Natural killer cell (primary cell): ENCODE measurements around the gene MAPKAPK2. TPM values are rescaled to one million over a fixed set of nuclear protein-coding genes. Genes with fewer than 3 reads are reported as not detected.

Source experiments
- ATAC-seq, 3 donors: fragments of 150-1000 bp in 2 of 3; fragments of 200-7000 bp in 1 of 3; cut with Tn5 transposase; 1 replicate in 1 of 3; 2 replicates in 2 of 3; pipeline ENCODE4 v1.10.0; 2021; ENCODE audit warnings: mild to moderate bottlenecking in 2 of 3, moderate library complexity in 2 of 3
- DNase-seq, 2 donors: peaks; one replicate each; pipeline versions ENCODE4 v3.0.0 to v3.0.0-alpha.2; 2013 to 2021; ENCODE audit warnings: mixed read lengths in 1 of 2
- H3K27ac ChIP-seq: one replicate; pipeline ENCODE4 v1.5.1; 2013; ENCODE audit warnings: mild to moderate bottlenecking, low read length
- H3K27me3 ChIP-seq: one replicate; pipeline ENCODE4 v1.6.1; 2013; ENCODE audit warnings: low read length; ENCODE audit not compliant: control insufficient read depth, insufficient read depth
- H3K36me3 ChIP-seq: one replicate; pipeline ENCODE4 v1.6.1; 2013; ENCODE audit warnings: low read length; ENCODE audit not compliant: control insufficient read depth, insufficient read depth
- H3K4me1 ChIP-seq: one replicate; pipeline ENCODE4 v1.6.1; 2013; ENCODE audit warnings: low read length; ENCODE audit not compliant: control insufficient read depth, insufficient read depth
- H3K4me3 ChIP-seq: one replicate; pipeline ENCODE4 v1.5.1; 2013; ENCODE audit warnings: low read length
- H3K9me3 ChIP-seq: one replicate; pipeline ENCODE4 v1.6.1; 2013; ENCODE audit warnings: low read length; ENCODE audit not compliant: control insufficient read depth, insufficient read depth
- H3K27ac Mint-ChIP-seq, 2 donors: one replicate each; pipeline ENCODE4 v1.8.0; 2022; ENCODE audit warnings: mild to moderate bottlenecking in 2 of 2, mixed read lengths in 2 of 2, moderate library complexity in 1 of 2
- H3K27me3 Mint-ChIP-seq, 2 donors: one replicate each; pipeline ENCODE4 v1.8.0; 2022; ENCODE audit warnings: low read depth in 2 of 2, mixed read lengths in 2 of 2
- H3K36me3 Mint-ChIP-seq: one replicate; pipeline ENCODE4 v1.8.0; 2022; ENCODE audit warnings: mixed read lengths
- H3K4me1 Mint-ChIP-seq, 2 donors: one replicate each; pipeline ENCODE4 v1.8.0; 2022; ENCODE audit warnings: mixed read lengths in 2 of 2
- H3K4me3 Mint-ChIP-seq: one replicate; pipeline ENCODE4 v1.8.0; 2022; ENCODE audit warnings: mild to moderate bottlenecking, moderate library complexity, mixed read lengths
- H3K9me3 Mint-ChIP-seq, 2 donors: one replicate each; pipeline ENCODE4 v1.8.0; 2022; ENCODE audit warnings: mixed read lengths in 2 of 2
- CTCF ChIP-seq: fragments of 200-600 bp; IDR thresholded peaks from one replicate; pipeline ENCODE4 v1.8.0; 2022; ENCODE audit warnings: antibody characterized with exemption
- WGBS: methylation state at CpG from one replicate; pipeline ENCODE4 v1.1.7; 2013; ENCODE audit warnings: missing lambda C conversion rate; ENCODE audit not compliant: insufficient coverage; 5-methylcytosine and 5-hydroxymethylcytosine counted together
- intact Hi-C: fragments of 100-400 bp; cut with micrococcal nuclease; formaldehyde crosslinking; loops from one replicate; pipeline ENCODE4 v1.14.2; 2022
- total RNA-seq, 4 donors: library from RNA; stranded (reverse); fragments of 120-200 nt in 1 of 4; gene quantifications; one replicate each; pipeline versions ENCODE4 v1.2.3 to v1.2.4, GENCODE V29; 2013 to 2022

MAPKAPK2 gene
- total RNA-seq, 3 donors from 2014 or later (not counting 1 experiment from before 2014, with no cell fraction given) = 137 to 197 (median 178) TPM

GRCh38 chr1:206680279-206680678, 4.4 kb upstream of the MAPKAPK2 start:
- Mint-ChIP-seq H3K9me3 (no peaks in the 10 kb centered on the region), H3K4me1 (peaks cover 0 to 13% of the 10 kb centered on the region in 2 donors), H3K27me3 (no peaks in the 10 kb centered on the region), H3K36me3 (no peaks in the 10 kb centered on the region), H3K27ac (no peak overlapping the region), H3K4me3 (no peak overlapping the region)
- DNase-seq (no peak), ATAC-seq (no peak)
- Histone ChIP-seq H3K27me3 (no peaks in the 10 kb centered on the region), H3K4me1 (peaks cover 24% of the 10 kb centered on the region), H3K4me3 (no peak overlapping the region), H3K36me3 (no peaks in the 10 kb centered on the region), H3K9me3 (no peaks in the 10 kb centered on the region), H3K27ac (no peak overlapping the region)
- 96% methylated on average over 3 of the region's 4 CpGs for WGBS
- no peak for TF ChIP-seq CTCF
- intact Hi-C loops = no loop called here

- Histone ChIP-seq H3K4me1 (peaks cover 27% of the 10 kb centered on the region), H3K27ac (no peak overlapping the region), H3K36me3 (no peaks in the 10 kb centered on the region), H3K4me3 (no peak overlapping the region), H3K9me3 (no peaks in the 10 kb centered on the region), H3K27me3 (no peaks in the 10 kb centered on the region)
- no peaks in the 10 kb centered on the region for H3K36me3 Mint-ChIP-seq
- H3K4me3 Mint-ChIP-seq = no peak overlapping the region
- no peaks in the 10 kb centered on the region for H3K27me3 Mint-ChIP-seq
- no peak for TF ChIP-seq CTCF
- intact Hi-C loops = no loop called here
- no peak overlapping the region for H3K27ac Mint-ChIP-seq
- no peak for ATAC-seq
- H3K9me3 Mint-ChIP-seq = no peaks in the 10 kb centered on the region
- DNase-seq = no peak
- H3K4me1 Mint-ChIP-seq = peaks cover 3 to 18% of the 10 kb centered on the region in 2 donors
- 60% methylated on average over 1 of the region's 2 CpGs for WGBS
Observed at GRCh38 chr1:206681359-206681758, 3.3 kb upstream of the MAPKAPK2 start.

- no peak overlapping the region for H3K27ac ChIP-seq
- 58% methylated on average over 1 of the region's 3 CpGs for WGBS
- Mint-ChIP-seq H3K4me3 (no peak overlapping the region), H3K4me1 (peaks cover 11 to 26% of the 10 kb centered on the region in 2 donors), H3K27me3 (no peaks in the 10 kb centered on the region), H3K36me3 (no peaks in the 10 kb centered on the region), H3K27ac (no peak overlapping the region), H3K9me3 (no peaks in the 10 kb centered on the region)
- no peaks in the 10 kb centered on the region for H3K9me3 ChIP-seq
- H3K27me3 ChIP-seq = no peaks in the 10 kb centered on the region
- no peak overlapping the region for H3K4me3 ChIP-seq
- H3K36me3 ChIP-seq = no peaks in the 10 kb centered on the region
- peaks cover 31% of the 10 kb centered on the region for H3K4me1 ChIP-seq
- no peak for DNase-seq
- no peak for TF ChIP-seq CTCF
- intact Hi-C loops = no loop called here
- no peak for ATAC-seq
Observed at GRCh38 chr1:206682111-206682510, 2.6 kb upstream of the MAPKAPK2 start.

GRCh38 chr1:206683313-206683712, 1.4 kb upstream of the MAPKAPK2 start:
- 90% methylated on average over 6 of the region's 6 CpGs for WGBS
- Histone ChIP-seq H3K27me3 (no peaks in the 10 kb centered on the region), H3K27ac (no peak overlapping the region), H3K36me3 (no peaks in the 10 kb centered on the region), H3K9me3 (no peaks in the 10 kb centered on the region), H3K4me3 (no peak overlapping the region), H3K4me1 (peaks cover 43% of the 10 kb centered on the region)
- intact Hi-C loops = no loop called here
- no peak for TF ChIP-seq CTCF
- no peak for ATAC-seq
- no peak overlapping the region for H3K27ac Mint-ChIP-seq
- H3K36me3 Mint-ChIP-seq = no peaks in the 10 kb centered on the region
- H3K4me1 Mint-ChIP-seq = peaks cover 23 to 38% of the 10 kb centered on the region in 2 donors
- H3K9me3 Mint-ChIP-seq = no peaks in the 10 kb centered on the region
- H3K27me3 Mint-ChIP-seq = no peaks in the 10 kb centered on the region
- H3K4me3 Mint-ChIP-seq = no peak overlapping the region
- DNase-seq = no peak
